Measurements from ENCODE around the gene CTNNA3. TPM values are rescaled to one million over a fixed set of nuclear protein-coding genes. Genes with fewer than 3 reads are reported as not detected.
A peak's percentile ranks its signal among the peaks of the same experiment; 100 is the strongest.
"Not testable (repeated sequence)": the region's sequence is repeated elsewhere in the genome, so short reads cannot be mapped to it uniquely, and the experiment has no call there.

CTNNA3 gene
- polyA plus RNA-seq, 1 donor from 2014 or later, result 0.14 TPM

- no peak overlapping the region for H3K4me3 ChIP-seq (ENCODE audit: low read length)
- H3K36me3 ChIP-seq (ENCODE audit: insufficient read depth, low read length), result no peaks in the 10 kb centered on the region
- H2AFZ ChIP-seq (ENCODE audit: low read depth, low read length), result no peak overlapping the region
- H3K79me2 ChIP-seq (replicated peaks; ENCODE audit: insufficient read depth, low read length), result no peaks in the 10 kb centered on the region
- no peak overlapping the region for H3K27ac ChIP-seq (ENCODE audit: low read length)
- H3K4me2 ChIP-seq (ENCODE audit: low read length), result no peak overlapping the region
- H3K9ac ChIP-seq (ENCODE audit: low read length), result no peak overlapping the region
- H4K20me1 ChIP-seq (ENCODE audit: insufficient read depth), result no peaks in the 10 kb centered on the region
- TF ChIP-seq POLR2AphosphoS5 (IDR thresholded peaks at IDR 0.05) (no peak), TAF1 (IDR thresholded peaks at IDR 0.05; ENCODE audit: low read depth) (no peak)
- no peaks in the 10 kb centered on the region for H3K9me2 ChIP-seq (ENCODE audit: insufficient read depth, low read length)
- H3F3A ChIP-seq (ENCODE audit: insufficient read depth, low read length, poor library complexity, severe bottlenecking), result no peaks in the 10 kb centered on the region
- no peaks in the 10 kb centered on the region for H3K9me3 ChIP-seq (ENCODE audit: low read length)
- H3K27me3 ChIP-seq (ENCODE audit: insufficient read depth, low read depth, low read length), result no peaks in the 10 kb centered on the region
Measured at GRCh38 chr10:67402620-67403019, 293.4 kb downstream of the CTNNA3 start.

GRCh38 chr10:67401711-67402110 is 294.3 kb downstream of the CTNNA3 start:
- Histone ChIP-seq H3K79me2 (replicated peaks; ENCODE audit: insufficient read depth, low read length) (no peaks in the 10 kb centered on the region), H3K9me3 (ENCODE audit: low read length) (no peaks in the 10 kb centered on the region), H3K36me3 (ENCODE audit: insufficient read depth, low read length) (no peaks in the 10 kb centered on the region), H3K4me3 (ENCODE audit: low read length) (no peak overlapping the region), H3F3A (ENCODE audit: insufficient read depth, low read length, poor library complexity, severe bottlenecking) (no peaks in the 10 kb centered on the region), H3K27me3 (ENCODE audit: insufficient read depth, low read depth, low read length) (no peaks in the 10 kb centered on the region), H3K9me2 (ENCODE audit: insufficient read depth, low read length) (no peaks in the 10 kb centered on the region), H3K9ac (ENCODE audit: low read length) (no peak overlapping the region), H2AFZ (ENCODE audit: low read depth, low read length) (no peak overlapping the region), H3K4me2 (ENCODE audit: low read length) (no peak overlapping the region), H4K20me1 (ENCODE audit: insufficient read depth) (no peaks in the 10 kb centered on the region), H3K27ac (ENCODE audit: low read length) (no peak overlapping the region)
- no peak for TF ChIP-seq SMC3 (conservative IDR thresholded peaks at IDR 0.05; ENCODE audit: poor library complexity)
- TF ChIP-seq TAF1 (IDR thresholded peaks at IDR 0.05; ENCODE audit: low read depth), result no peak
- TF ChIP-seq POLR2AphosphoS5 (IDR thresholded peaks at IDR 0.05), result no peak
- TF ChIP-seq CTCF (IDR thresholded peaks at IDR 0.05; ENCODE audit: poor library complexity, severe bottlenecking), result no peak
- no peak for TF ChIP-seq EP300 (conservative IDR thresholded peaks at IDR 0.05; ENCODE audit: poor library complexity, severe bottlenecking)
- TF ChIP-seq MXI1 (conservative IDR thresholded peaks at IDR 0.05; ENCODE audit: poor library complexity, severe bottlenecking), result no peak
- no peak for TF ChIP-seq RAD21 (conservative IDR thresholded peaks at IDR 0.05)
- no peak for TF ChIP-seq EZH2 (IDR thresholded peaks at IDR 0.05; ENCODE audit: borderline replicate concordance, insufficient read depth, low read length, poor library complexity, severe bottlenecking)
- no peak for TF ChIP-seq REST (IDR thresholded peaks at IDR 0.05; ENCODE audit: borderline replicate concordance)

- H3K9me3 ChIP-seq (ENCODE audit: low read length); H2AFZ ChIP-seq (ENCODE audit: low read depth, low read length); H3K79me2 ChIP-seq (replicated peaks; ENCODE audit: insufficient read depth, low read length); H3K9me2 ChIP-seq (ENCODE audit: insufficient read depth, low read length); H4K20me1 ChIP-seq (ENCODE audit: insufficient read depth); H3K27me3 ChIP-seq (ENCODE audit: insufficient read depth, low read depth, low read length); H3F3A ChIP-seq (ENCODE audit: insufficient read depth, low read length, poor library complexity, severe bottlenecking); H3K36me3 ChIP-seq (ENCODE audit: insufficient read depth, low read length); H3K27ac ChIP-seq (ENCODE audit: low read length); H3K9ac ChIP-seq (ENCODE audit: low read length); H3K4me2 ChIP-seq (ENCODE audit: low read length): not testable (repeated sequence)
- H3K4me3 ChIP-seq (ENCODE audit: low read length), result peak overlapping the region; percentile 18
Measured at GRCh38 chr10:67386841-67387533, 309.0 kb downstream of the CTNNA3 start.
